OCI-LY1 (cell line): ENCODE measurements around the gene RRAS.

ENCODE experiments used
- H2AFZ ChIP-seq: fragments of 200-600 bp; sonication (generic), shearing (Covaris generic); 2 replicates; pipeline ENCODE4 v1.6.0; 2014; ENCODE audit warnings: antibody characterized with exemption, mild to moderate bottlenecking, low read length
- H3F3A ChIP-seq: fragments of 200-600 bp; sonication (generic), shearing (Covaris generic); 2 replicates; pipeline ENCODE4 v1.6.0; 2014; ENCODE audit warnings: mild to moderate bottlenecking, antibody characterized with exemption, low read length, moderate library complexity; ENCODE audit not compliant: insufficient read depth
- H3K27ac ChIP-seq: fragments of 200-600 bp; sonication (generic); 2 replicates; pipeline ENCODE4 v1.5.1; 2014; ENCODE audit warnings: low read length, mixed run types, mild to moderate bottlenecking, low read depth; ENCODE audit not compliant: poor library complexity, severe bottlenecking
- H3K27me3 ChIP-seq: fragments of 200-600 bp; sonication (generic); 2 replicates; pipeline ENCODE4 v1.6.0; 2014; ENCODE audit warnings: antibody characterized with exemption, mild to moderate bottlenecking, low read length, moderate library complexity; ENCODE audit not compliant: insufficient read depth
- H3K36me3 ChIP-seq: fragments of 200-600 bp; sonication (generic); 2 replicates; pipeline ENCODE4 v1.6.1; 2014; ENCODE audit warnings: mild to moderate bottlenecking, antibody characterized with exemption, low read length, moderate library complexity, mixed read lengths; ENCODE audit not compliant: insufficient read depth
- H3K4me1 ChIP-seq: fragments of 200-600 bp; sonication (generic); 2 replicates; pipeline ENCODE4 v1.5.1; 2014; ENCODE audit warnings: mild to moderate bottlenecking, low read length, moderate library complexity; ENCODE audit not compliant: insufficient read depth, severe bottlenecking
- H3K4me2 ChIP-seq: fragments of 200-600 bp; sonication (generic), shearing (Covaris generic); 2 replicates; pipeline ENCODE4 v1.6.1; 2014; ENCODE audit warnings: low read length
- H3K4me3 ChIP-seq: fragments of 200-600 bp; sonication (generic); 2 replicates; pipeline ENCODE4 v1.5.1; 2014; ENCODE audit warnings: low read length, low read depth, mild to moderate bottlenecking, mixed read lengths; ENCODE audit not compliant: poor library complexity, severe bottlenecking
- H3K79me2 ChIP-seq: fragments of 200-600 bp; shearing (Covaris generic); 2 replicates; pipeline ENCODE4 v1.6.1; 2016; ENCODE audit warnings: mixed run types, low read length, mixed read lengths; ENCODE audit not compliant: insufficient read depth
- H3K9ac ChIP-seq: fragments of 200-600 bp; sonication (generic), shearing (Covaris generic); 2 replicates; pipeline ENCODE4 v1.6.1; 2014; ENCODE audit warnings: mild to moderate bottlenecking, low read length, mixed read lengths
- H3K9me2 ChIP-seq: fragments of 200-600 bp; sonication (generic), shearing (Covaris generic); 2 replicates; pipeline ENCODE4 v1.6.1; 2014; ENCODE audit warnings: low read depth, mild to moderate bottlenecking, low read length, mixed read lengths
- H3K9me3 ChIP-seq: fragments of 200-600 bp; shearing (Covaris generic); 2 replicates; pipeline ENCODE4 v1.6.1; 2014; ENCODE audit warnings: low read length, mixed read lengths
- H4K20me1 ChIP-seq: fragments of 200-600 bp; sonication (generic), shearing (Covaris generic); 2 replicates; pipeline ENCODE4 v1.6.0; 2016; ENCODE audit warnings: mild to moderate bottlenecking, low read length; ENCODE audit not compliant: insufficient read depth
- CTCF ChIP-seq: fragments of 200-600 bp; sonication (generic), shearing (Covaris generic); IDR thresholded peaks from 2 replicates; pipeline ENCODE4 v1.5.1; 2017; ENCODE audit warnings: mild to moderate bottlenecking, antibody characterized with exemption, low read length, moderate library complexity, mixed read lengths
- EZH2 ChIP-seq: fragments of 200-600 bp; sonication (generic), shearing (Covaris generic); IDR thresholded peaks from 2 replicates; pipeline ENCODE4 v1.8.0; 2017; ENCODE audit warnings: borderline replicate concordance, mixed run types, mild to moderate bottlenecking, antibody characterized with exemption, low read length, moderate library complexity, mixed read lengths

RRAS gene

GRCh38 chr19:49655570-49656455 is 15.9 kb upstream of the RRAS start:
- no peaks in the 10 kb centered on the region for H3K79me2 ChIP-seq
- H3K27ac ChIP-seq: no peak overlapping the region
- no peaks in the 10 kb centered on the region for H3K27me3 ChIP-seq
- H3K36me3 ChIP-seq: peaks cover 88% of the 10 kb centered on the region
- no peaks in the 10 kb centered on the region for H3K9me3 ChIP-seq
- no peaks in the 10 kb centered on the region for H4K20me1 ChIP-seq
- H3K9ac ChIP-seq: no peak overlapping the region
- TF ChIP-seq CTCF (no peak), EZH2 (no peak)
- no peak overlapping the region for H3K4me2 ChIP-seq
- H3K9me2 ChIP-seq: no peaks in the 10 kb centered on the region
- H3F3A ChIP-seq: no peaks in the 10 kb centered on the region
- no peaks in the 10 kb centered on the region for H3K4me1 ChIP-seq
- H2AFZ ChIP-seq: no peak overlapping the region
- H3K4me3 ChIP-seq: no peak overlapping the region

- TF ChIP-seq EZH2: no peak
- TF ChIP-seq CTCF: no peak
- Histone ChIP-seq H3K4me3 (no peak overlapping the region), H3K9me2 (no peaks in the 10 kb centered on the region), H2AFZ (no peak overlapping the region), H4K20me1 (no peaks in the 10 kb centered on the region), H3K9me3 (no peaks in the 10 kb centered on the region), H3K79me2 (no peaks in the 10 kb centered on the region), H3K4me2 (no peak overlapping the region), H3K4me1 (no peaks in the 10 kb centered on the region), H3K27ac (no peak overlapping the region), H3F3A (no peaks in the 10 kb centered on the region), H3K36me3 (peaks cover 86% of the 10 kb centered on the region), H3K27me3 (no peaks in the 10 kb centered on the region), H3K9ac (no peak overlapping the region)
Measured at GRCh38 chr19:49654581-49654980, 14.6 kb upstream of the RRAS start.

GRCh38 chr19:49653466-49653806 is 13.5 kb upstream of the RRAS start:
- Histone ChIP-seq H3K4me3 (no peak overlapping the region), H3K4me1 (no peaks in the 10 kb centered on the region), H3K27ac (no peak overlapping the region), H3K9me2 (no peaks in the 10 kb centered on the region), H3K4me2 (no peak overlapping the region), H3K36me3 (peaks cover 81% of the 10 kb centered on the region), H4K20me1 (no peaks in the 10 kb centered on the region), H2AFZ (no peak overlapping the region), H3K9ac (no peak overlapping the region), H3K79me2 (no peaks in the 10 kb centered on the region), H3K9me3 (no peaks in the 10 kb centered on the region), H3F3A (no peaks in the 10 kb centered on the region), H3K27me3 (no peaks in the 10 kb centered on the region)
- TF ChIP-seq CTCF: no peak
- no peak for TF ChIP-seq EZH2
